Osteoblast (primary cell): ENCODE results near the gene TMCC1. TPM values are rescaled to one million over a fixed set of nuclear protein-coding genes. Genes with fewer than 3 reads are reported as not detected.
"Not testable (repeated sequence)": the region's sequence is repeated elsewhere in the genome, so short reads cannot be mapped to it uniquely, and the experiment has no call there.

Source experiments
- DNase-seq: peaks from one replicate; pipeline ENCODE4 v3.0.0; 2011; ENCODE audit warnings: low spot score, mixed read lengths; ENCODE audit not compliant: insufficient read length; ENCODE audit errors: missing footprints
- H2AFZ ChIP-seq: 2 replicates; pipeline ENCODE4 v1.6.0; 2011; ENCODE audit warnings: mild to moderate bottlenecking, low read length
- H3K27ac ChIP-seq: 2 replicates; pipeline ENCODE4 v1.5.1; 2011; ENCODE audit warnings: mild to moderate bottlenecking, low read depth, low read length, moderate library complexity
- H3K27me3 ChIP-seq: 2 replicates; pipeline ENCODE4 v1.6.0; 2012; ENCODE audit warnings: mild to moderate bottlenecking, control low read depth, inconsistent platforms, low read length, moderate library complexity; ENCODE audit not compliant: insufficient read depth
- H3K36me3 ChIP-seq: 2 replicates; pipeline ENCODE4 v1.5.1; 2011; ENCODE audit warnings: mild to moderate bottlenecking, low read length, control low read depth, moderate library complexity; ENCODE audit not compliant: insufficient read depth
- H3K4me1 ChIP-seq: 2 replicates; pipeline ENCODE4 v1.5.1; 2011; ENCODE audit warnings: mild to moderate bottlenecking, low read length, control low read depth, moderate library complexity; ENCODE audit not compliant: insufficient read depth
- H3K4me2 ChIP-seq: 2 replicates; pipeline ENCODE4 v1.6.0; 2011; ENCODE audit warnings: mild to moderate bottlenecking, low read length; ENCODE audit not compliant: insufficient read depth
- H3K4me3 ChIP-seq: fragments of 200-600 bp; sonication (generic); 3 replicates; pipeline ENCODE4 v1.5.1; 2012; ENCODE audit warnings: mild to moderate bottlenecking, low read length, inconsistent platforms; ENCODE audit not compliant: insufficient read depth
- H3K79me2 ChIP-seq: 2 replicates; pipeline ENCODE4 v1.6.0; 2012; ENCODE audit warnings: mild to moderate bottlenecking, low read length, control low read depth, inconsistent platforms; ENCODE audit not compliant: insufficient read depth
- H3K9me3 ChIP-seq: 2 replicates; pipeline ENCODE4 v1.5.1; 2011; ENCODE audit warnings: low read depth, low read length, control low read depth
- H4K20me1 ChIP-seq: 2 replicates; pipeline ENCODE4 v1.6.0; 2012; ENCODE audit warnings: mild to moderate bottlenecking, low read length, control low read depth; ENCODE audit not compliant: insufficient read depth
- total RNA-seq: library from RNA; depleted of rRNA; stranded (reverse); fragments of >200 nt; gene quantifications from 2 replicates; pipeline ENCODE4 v1.2.3, GENCODE V29; 2012
- TF ChIP-seq, protein P1 (sequence below): IDR thresholded peaks from 2 replicates; pipeline ENCODE4 v1.5.1; 2011; ENCODE audit warnings: mild to moderate bottlenecking, low read depth, low read length, moderate library complexity; ENCODE audit errors: extremely low read depth

Gene TMCC1
- total RNA-seq, 1 donor = 17.4 TPM

DNA sequence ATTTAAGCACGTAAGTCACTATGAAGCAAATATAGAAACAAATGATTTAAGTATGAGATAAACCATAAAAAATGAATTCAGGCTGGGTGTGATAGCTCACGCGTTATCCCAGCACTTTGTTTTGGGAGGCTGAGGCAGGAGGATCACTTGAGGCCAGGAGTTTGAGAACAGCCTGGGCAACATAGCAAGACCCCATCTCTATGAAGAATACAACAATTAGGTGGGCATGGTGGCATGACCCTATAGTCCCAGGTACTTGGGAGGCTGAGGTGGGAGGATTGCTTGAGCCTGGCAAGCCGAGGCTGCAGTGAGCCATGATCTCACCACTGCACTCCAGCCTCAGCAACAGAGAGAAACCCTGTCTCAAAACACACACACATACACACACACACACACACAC, 34.2 kb downstream of the TMCC1 start:
- no peaks in the 10 kb centered on the region for H3K27me3 ChIP-seq
- TF ChIP-seq, protein P1, sequence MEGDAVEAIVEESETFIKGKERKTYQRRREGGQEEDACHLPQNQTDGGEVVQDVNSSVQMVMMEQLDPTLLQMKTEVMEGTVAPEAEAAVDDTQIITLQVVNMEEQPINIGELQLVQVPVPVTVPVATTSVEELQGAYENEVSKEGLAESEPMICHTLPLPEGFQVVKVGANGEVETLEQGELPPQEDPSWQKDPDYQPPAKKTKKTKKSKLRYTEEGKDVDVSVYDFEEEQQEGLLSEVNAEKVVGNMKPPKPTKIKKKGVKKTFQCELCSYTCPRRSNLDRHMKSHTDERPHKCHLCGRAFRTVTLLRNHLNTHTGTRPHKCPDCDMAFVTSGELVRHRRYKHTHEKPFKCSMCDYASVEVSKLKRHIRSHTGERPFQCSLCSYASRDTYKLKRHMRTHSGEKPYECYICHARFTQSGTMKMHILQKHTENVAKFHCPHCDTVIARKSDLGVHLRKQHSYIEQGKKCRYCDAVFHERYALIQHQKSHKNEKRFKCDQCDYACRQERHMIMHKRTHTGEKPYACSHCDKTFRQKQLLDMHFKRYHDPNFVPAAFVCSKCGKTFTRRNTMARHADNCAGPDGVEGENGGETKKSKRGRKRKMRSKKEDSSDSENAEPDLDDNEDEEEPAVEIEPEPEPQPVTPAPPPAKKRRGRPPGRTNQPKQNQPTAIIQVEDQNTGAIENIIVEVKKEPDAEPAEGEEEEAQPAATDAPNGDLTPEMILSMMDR = no peak
- no peaks in the 10 kb centered on the region for H3K36me3 ChIP-seq
- no peak overlapping the region for H3K4me3 ChIP-seq
- H3K4me2 ChIP-seq = no peak overlapping the region
- DNase-seq = no peak
- peaks cover 5% of the 10 kb centered on the region for H4K20me1 ChIP-seq
- peaks cover 21% of the 10 kb centered on the region for H3K4me1 ChIP-seq
- peaks cover 39% of the 10 kb centered on the region for H3K79me2 ChIP-seq
- no peaks in the 10 kb centered on the region for H3K9me3 ChIP-seq
- no peak overlapping the region for H2AFZ ChIP-seq
- H3K27ac ChIP-seq = no peak overlapping the region

DNA sequence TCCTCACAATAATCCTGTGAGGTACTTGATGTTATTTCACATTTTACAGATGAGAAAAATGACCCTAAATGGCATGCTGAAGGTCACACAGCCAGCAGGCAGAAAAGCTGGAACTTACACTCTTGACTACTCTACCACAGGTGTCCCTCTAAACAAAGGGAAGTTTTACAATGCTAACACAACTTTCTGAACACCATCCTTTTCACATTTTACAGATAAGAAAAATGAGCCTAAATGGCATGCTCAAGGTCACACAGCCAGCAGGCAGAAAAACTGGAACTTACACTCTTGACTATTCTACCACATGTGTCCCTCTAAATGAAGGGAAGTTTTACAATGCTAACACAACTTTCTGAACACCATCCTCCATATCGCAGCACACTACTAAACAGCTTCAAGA, 35.6 kb downstream of the TMCC1 start:
- H3K27me3 ChIP-seq = no peaks in the 10 kb centered on the region
- H4K20me1 ChIP-seq = peaks cover 4% of the 10 kb centered on the region
- H3K4me3 ChIP-seq = no peak overlapping the region
- H3K4me1 ChIP-seq = peaks cover 21% of the 10 kb centered on the region
- no peak overlapping the region for H3K27ac ChIP-seq
- TF ChIP-seq, protein P1 = no peak
- no peaks in the 10 kb centered on the region for H3K9me3 ChIP-seq
- H2AFZ ChIP-seq = no peak overlapping the region
- H3K36me3 ChIP-seq = no peaks in the 10 kb centered on the region
- DNase-seq = no peak
- peaks cover 47% of the 10 kb centered on the region for H3K79me2 ChIP-seq
- H3K4me2 ChIP-seq = no peak overlapping the region

DNA sequence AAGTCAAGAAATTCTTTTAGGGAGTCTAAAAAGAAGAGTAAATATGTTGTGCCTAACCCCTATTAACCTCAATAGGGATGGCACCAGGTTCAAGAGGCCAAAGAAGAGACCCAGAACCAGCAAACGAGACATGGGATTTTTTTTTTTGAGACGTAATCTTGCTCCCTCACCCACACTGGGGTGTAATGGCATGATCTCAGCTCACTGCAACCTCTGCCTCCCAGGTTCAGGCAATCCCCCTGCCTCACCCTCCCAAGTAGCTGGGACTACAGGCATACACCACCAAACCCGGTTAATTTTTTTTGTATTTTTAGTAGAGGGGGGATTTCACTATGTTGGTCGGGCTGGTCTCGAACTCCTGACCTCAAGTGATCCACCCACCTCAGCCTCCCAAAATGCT, 36.7 kb downstream of the TMCC1 start:
- H3K4me2 ChIP-seq, H2AFZ ChIP-seq, H3K27me3 ChIP-seq, H3K4me3 ChIP-seq, H4K20me1 ChIP-seq, DNase-seq, H3K36me3 ChIP-seq, H3K9me3 ChIP-seq: not testable (repeated sequence)
- Histone ChIP-seq H3K4me1 (peaks cover 21% of the 10 kb centered on the region), H3K27ac (peak overlapping the region; percentile 79), H3K79me2 (peaks cover 49% of the 10 kb centered on the region)

DNA sequence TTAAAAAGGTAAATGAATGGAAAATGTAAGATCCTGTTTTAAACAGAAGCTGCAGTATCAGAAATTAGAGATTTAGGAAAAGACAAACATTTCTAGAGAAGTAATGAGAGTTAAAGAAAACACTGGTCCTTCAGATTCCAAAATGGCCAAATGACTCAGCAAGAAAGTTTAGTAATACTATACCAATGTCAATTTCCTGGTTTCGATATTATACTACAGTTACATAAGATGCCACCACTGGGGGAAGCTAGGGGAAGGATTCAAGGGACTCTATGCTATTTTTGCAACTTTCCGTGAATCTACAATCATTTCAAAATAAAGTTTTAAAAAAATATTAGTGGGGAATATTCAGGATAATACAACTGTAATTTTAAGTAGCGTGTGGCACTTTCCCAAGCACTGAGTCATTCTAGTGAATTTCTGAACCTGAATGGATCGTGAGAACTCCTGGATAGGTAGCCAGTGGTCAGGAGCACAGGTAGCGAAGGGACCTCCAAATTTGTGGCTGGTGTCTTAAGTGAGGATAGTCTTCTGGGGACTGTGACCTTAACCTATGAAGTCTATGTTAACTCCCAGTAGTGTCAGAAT, 37.6 kb downstream of the TMCC1 start:
- peaks cover 53% of the 10 kb centered on the region for H3K79me2 ChIP-seq
- H3K4me2 ChIP-seq = peak overlapping the region; percentile 79
- H4K20me1 ChIP-seq = peaks cover 4% of the 10 kb centered on the region
- H2AFZ ChIP-seq = no peak overlapping the region
- peak overlapping the region; percentile 79 for H3K27ac ChIP-seq
- TF ChIP-seq, protein P1 = no peak
- H3K4me1 ChIP-seq = peaks cover 21% of the 10 kb centered on the region
- H3K36me3 ChIP-seq = no peaks in the 10 kb centered on the region
- no peaks in the 10 kb centered on the region for H3K9me3 ChIP-seq
- peak; percentile 15 for DNase-seq
- H3K27me3 ChIP-seq = no peaks in the 10 kb centered on the region
- peak overlapping the region; percentile 42 for H3K4me3 ChIP-seq
